GM04504 (cell line): ENCODE results near the gene TMEM130.

Experiments
- DNase-seq: peaks from one replicate; pipeline ENCODE4 v3.0.0-alpha.2; 2012; ENCODE audit warnings: low read depth

The TMEM130 gene

GRCh38 chr7:98807068-98808048 lies 62.5 kb downstream of the TMEM130 start:
- no peak for DNase-seq

GRCh38 chr7:98805956-98806838 lies 63.6 kb downstream of the TMEM130 start:
- no peak for DNase-seq

- no peak for DNase-seq
Measured at GRCh38 chr7:98802781-98803110, 67.1 kb downstream of the TMEM130 start.

GRCh38 chr7:98802088-98802780 lies 67.6 kb downstream of the TMEM130 start:
- DNase-seq: peak; percentile 10

- no peak for DNase-seq
Measured at GRCh38 chr7:98800996-98801395, 68.8 kb downstream of the TMEM130 start.

GRCh38 chr7:98797150-98797549 lies 72.7 kb downstream of the TMEM130 start:
- DNase-seq: no peak
